NB4 (cell line): ENCODE results near the gene GSTP1.

Experiments used
- CTCF ChIP-seq: IDR thresholded peaks from one replicate; pipeline ENCODE4 v1.5.1; 2012; ENCODE audit warnings: low read depth, low read length
- POLR2A ChIP-seq: IDR thresholded peaks from 2 replicates; pipeline ENCODE4 v1.6.1; 2011; ENCODE audit warnings: mild to moderate bottlenecking; ENCODE audit not compliant: insufficient read length; ENCODE audit errors: extremely low read depth

GRCh38 chr11:67609316-67609715 is 25.7 kb downstream of the GSTP1 start:
- TF ChIP-seq CTCF, result no peak
- TF ChIP-seq POLR2A, result no peak
